GM18526 (cell line): ENCODE measurements around the gene PNO1.

Experiments
- POLR2A ChIP-seq: IDR thresholded peaks from 3 replicates; pipeline ENCODE4 v1.6.1; 2011; ENCODE audit not compliant: insufficient read length; ENCODE audit errors: extremely low read depth

Gene PNO1

DNA sequence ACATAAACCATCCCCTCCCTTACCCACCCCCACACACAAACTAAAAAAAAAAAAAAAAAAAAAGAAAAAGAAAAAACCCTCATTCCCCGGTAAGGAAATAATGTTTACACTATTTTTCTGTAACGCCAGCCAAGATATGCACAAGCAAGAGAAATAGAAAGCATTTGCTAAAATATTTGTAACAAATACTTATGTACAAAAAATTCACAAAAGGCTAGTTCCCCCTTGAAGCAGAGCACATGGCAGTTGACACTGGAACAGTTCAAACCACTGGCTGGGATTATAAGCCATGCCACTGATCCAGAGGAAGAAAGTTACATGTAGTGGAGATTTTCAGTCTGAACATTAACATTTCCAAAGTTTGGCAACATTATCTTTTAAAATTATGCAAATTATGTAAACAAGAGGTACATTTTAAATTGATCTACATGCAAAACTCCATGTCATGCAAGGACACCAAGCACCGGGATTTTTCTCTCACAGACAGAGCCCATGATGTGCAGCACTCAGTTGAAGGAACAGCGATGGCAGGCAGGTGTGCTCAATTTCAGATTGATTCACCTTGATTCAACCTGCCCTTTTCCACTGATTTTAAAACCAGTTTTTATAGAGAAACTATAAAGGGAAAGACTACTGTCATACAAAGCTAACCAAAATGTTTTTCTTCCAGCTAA lies 21.4 kb downstream of the PNO1 start:
- TF ChIP-seq POLR2A = no peak

- TF ChIP-seq POLR2A = no peak
Measured at GRCh38 chr2:68182902-68183301, 25.2 kb downstream of the PNO1 start.

- no peak for TF ChIP-seq POLR2A
Measured at GRCh38 chr2:68185541-68186164, 28.0 kb downstream of the PNO1 start.

- TF ChIP-seq POLR2A = no peak
Measured at GRCh38 chr2:68187329-68187728, 29.6 kb downstream of the PNO1 start.

GRCh38 chr2:68188831-68189230 lies 31.1 kb downstream of the PNO1 start:
- no peak for TF ChIP-seq POLR2A

- no peak for TF ChIP-seq POLR2A
Measured at GRCh38 chr2:68189991-68190784, 32.5 kb downstream of the PNO1 start.

DNA sequence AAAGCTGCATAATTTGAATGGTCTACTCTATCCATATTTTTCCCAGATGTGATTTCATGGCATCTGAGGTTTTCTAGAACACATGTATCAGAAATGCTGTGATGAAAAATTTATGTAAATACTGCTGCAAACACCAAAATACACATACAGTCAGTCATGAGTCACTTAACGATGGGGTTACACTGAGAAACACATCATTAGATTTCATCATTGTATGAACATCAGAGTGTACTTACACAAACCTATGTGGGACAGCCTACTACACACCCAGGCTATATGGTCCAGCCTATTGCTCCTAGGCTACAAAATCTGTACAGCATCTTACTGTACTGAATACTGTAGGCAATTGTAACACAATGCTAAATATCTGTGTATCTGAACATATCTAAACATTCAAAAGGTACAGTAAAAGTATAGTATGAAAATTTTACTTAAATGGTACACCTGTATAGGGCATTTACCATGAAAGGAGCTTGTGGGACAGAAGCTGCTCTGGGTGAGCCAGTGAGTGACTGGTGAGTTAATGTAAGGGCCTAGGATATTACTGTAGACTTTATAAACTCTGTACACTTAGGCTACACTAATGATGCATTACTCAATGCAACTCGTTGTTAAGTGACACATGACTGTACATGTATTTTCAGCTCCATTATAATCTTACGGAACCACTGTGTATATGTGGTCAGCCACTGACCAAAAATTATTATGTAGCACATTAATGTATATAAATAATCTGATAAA lies 33.5 kb downstream of the PNO1 start:
- TF ChIP-seq POLR2A = no peak

GRCh38 chr2:68193144-68193543 lies 35.5 kb downstream of the PNO1 start:
- TF ChIP-seq POLR2A = no peak

- TF ChIP-seq POLR2A = no peak
Measured at GRCh38 chr2:68193787-68194372, 36.2 kb downstream of the PNO1 start.

GRCh38 chr2:68195096-68195495 lies 37.4 kb downstream of the PNO1 start:
- TF ChIP-seq POLR2A = no peak

GRCh38 chr2:68196120-68196716 lies 38.5 kb downstream of the PNO1 start:
- TF ChIP-seq POLR2A = no peak

- no peak for TF ChIP-seq POLR2A
Measured at GRCh38 chr2:68200157-68200787, 42.6 kb downstream of the PNO1 start.

DNA sequence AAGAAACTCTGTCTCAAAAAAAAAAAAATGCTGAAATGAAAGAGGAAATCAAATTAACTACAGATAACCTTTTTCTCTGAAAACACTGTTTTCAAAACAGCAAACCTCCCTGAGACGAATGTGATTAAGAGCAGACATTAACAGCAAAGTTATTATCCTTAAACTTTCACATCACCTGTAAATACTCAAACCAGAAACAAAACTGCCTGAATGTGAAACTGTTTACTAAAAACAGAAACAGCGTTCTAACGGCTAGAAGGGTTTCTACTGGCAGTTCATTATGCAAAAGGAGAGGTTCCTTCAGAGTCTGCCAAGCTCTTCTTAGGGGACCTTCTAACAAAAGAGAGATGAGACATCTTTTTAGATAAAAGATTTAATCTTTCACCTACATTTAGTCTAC lies 45.9 kb downstream of the PNO1 start:
- TF ChIP-seq POLR2A = no peak

GRCh38 chr2:68206793-68207192 lies 49.1 kb downstream of the PNO1 start:
- TF ChIP-seq POLR2A = no peak
